ENCODE data around the gene FAM168B.

GRCh38 chr2:131113566-131114227 lies 20.4 kb upstream of the FAM168B start:
- TF ChIP-seq, protein P1, sequence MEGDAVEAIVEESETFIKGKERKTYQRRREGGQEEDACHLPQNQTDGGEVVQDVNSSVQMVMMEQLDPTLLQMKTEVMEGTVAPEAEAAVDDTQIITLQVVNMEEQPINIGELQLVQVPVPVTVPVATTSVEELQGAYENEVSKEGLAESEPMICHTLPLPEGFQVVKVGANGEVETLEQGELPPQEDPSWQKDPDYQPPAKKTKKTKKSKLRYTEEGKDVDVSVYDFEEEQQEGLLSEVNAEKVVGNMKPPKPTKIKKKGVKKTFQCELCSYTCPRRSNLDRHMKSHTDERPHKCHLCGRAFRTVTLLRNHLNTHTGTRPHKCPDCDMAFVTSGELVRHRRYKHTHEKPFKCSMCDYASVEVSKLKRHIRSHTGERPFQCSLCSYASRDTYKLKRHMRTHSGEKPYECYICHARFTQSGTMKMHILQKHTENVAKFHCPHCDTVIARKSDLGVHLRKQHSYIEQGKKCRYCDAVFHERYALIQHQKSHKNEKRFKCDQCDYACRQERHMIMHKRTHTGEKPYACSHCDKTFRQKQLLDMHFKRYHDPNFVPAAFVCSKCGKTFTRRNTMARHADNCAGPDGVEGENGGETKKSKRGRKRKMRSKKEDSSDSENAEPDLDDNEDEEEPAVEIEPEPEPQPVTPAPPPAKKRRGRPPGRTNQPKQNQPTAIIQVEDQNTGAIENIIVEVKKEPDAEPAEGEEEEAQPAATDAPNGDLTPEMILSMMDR (IDR thresholded peaks at IDR 0.05), result no peak
- no peak for TF ChIP-seq POLR2A (IDR thresholded peaks at IDR 0.05)
